Middle frontal gyrus (tissue), 1 donor: ENCODE results near the gene XPR1.
A peak's percentile ranks its signal among the peaks of the same experiment; 100 is the strongest.
"Not testable (repeated sequence)": the region's sequence is repeated elsewhere in the genome, so short reads cannot be mapped to it uniquely, and the experiment has no call there.

Source experiments
- DNase-seq: peaks from one replicate; pipeline ENCODE4 v3.0.0-alpha.2; 2015; ENCODE audit warnings: low spot score; ENCODE audit errors: extremely low spot score

XPR1 gene

DNA sequence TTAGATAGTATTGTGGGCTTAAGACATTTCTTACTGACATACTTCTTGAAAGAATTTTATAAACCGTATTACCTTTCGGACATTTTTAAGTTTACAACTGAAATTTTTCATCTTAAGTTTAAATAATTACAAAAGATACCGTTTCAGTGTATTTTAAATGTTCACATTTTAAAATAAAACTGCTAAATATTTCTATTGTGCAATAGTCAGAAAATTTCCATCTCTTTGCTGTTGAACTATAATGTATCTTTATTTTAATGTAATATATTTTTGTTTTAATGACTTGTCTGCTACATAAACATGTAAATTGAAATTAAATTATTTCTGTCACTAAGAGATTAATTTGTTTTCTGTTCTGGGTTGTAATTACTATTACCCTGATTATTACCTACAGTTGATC, 206.7 kb downstream of the XPR1 start:
- DNase-seq: no peak

DNA sequence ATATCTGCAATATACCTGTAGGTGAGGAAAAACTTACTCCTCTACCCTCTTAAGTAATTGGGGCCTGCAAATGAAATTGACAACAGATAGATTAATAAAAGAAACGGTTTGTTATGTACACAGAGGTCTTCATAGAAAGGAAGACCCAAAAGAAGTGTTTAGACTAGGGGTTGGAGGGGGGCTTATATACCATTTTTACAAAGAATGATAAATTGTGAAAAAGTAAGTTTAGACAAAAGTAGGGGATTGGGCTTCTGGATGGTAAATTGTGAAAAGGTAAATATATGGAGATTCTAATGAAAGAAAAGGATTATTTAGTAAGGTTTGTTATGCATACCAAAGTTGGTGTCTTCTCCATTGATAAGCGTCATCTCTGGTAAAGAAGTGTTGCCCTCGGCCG, 207.7 kb downstream of the XPR1 start:
- DNase-seq: no peak

DNA sequence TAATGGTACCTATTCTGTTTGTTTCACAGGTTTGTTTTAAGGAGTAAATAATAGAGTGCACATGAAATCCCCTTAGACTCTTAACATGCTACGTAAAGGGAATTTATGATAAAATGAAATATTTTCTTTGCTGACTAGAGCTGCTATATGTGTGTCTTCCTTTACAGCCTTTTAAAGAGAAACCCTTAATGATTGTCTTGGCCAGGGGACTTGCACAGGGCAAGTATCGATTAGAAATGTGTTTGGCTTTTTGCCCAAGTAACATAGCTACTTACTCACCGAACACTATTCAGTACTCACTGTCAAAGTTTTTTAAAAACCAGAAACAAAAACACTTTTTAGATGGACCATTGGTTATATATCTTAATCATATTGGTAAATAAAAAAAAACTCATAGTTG, 209.6 kb downstream of the XPR1 start:
- no peak for DNase-seq

DNA sequence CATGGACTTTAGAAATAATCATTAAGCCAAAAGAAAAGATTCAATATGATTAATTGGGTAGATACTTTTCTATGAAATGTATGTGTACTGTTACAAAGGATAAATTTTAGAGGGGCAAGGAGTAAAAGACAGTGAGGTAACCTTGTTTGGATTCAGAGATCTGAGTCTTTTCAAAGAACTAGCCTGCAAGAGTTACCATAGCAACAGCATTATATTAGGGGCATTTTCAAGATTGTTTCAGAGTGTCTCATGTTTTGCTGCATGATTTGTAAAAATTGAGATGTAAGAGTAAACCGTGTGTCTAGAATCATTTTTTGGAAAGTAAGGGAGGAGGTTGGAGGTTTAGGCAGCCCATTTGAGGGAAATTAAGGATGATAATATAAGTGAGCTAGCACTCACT, 210.2 kb downstream of the XPR1 start:
- no peak for DNase-seq

DNA sequence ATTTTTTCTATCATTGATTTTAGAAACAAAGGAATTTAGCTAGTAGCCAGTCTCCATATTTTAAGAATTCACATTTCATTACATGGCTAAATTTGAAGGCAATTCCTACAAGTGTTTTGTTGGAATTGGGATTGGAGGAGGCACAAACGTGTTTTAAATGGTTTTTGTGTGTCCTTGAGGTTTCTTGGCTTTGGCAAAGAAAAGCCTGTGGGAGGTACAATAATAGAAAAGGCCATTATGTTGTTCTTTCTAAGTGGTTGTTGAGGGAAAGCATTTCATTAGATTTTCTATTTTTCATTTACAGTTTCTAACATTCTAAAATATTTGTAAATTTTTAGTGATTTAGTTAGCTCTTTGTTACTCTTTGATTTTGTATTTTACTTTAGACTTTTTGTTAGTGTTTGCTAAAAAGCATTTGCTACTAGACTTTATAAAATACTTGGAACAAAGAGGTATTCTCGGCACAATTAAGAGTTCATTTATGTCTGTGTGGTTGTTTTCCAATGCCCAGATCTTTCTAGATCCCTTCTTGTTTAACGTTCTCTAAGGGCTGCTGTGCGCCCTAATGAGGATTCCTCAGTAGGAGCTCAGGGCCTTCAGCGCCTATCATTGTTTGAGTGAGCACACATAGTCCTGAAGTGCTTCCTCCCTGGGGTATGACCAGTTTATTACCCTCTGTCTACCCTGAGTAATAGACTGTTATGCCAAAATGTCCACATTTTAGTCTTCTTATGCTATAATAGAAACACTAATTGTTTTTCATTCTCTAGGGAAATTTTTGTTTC, 210.9 kb downstream of the XPR1 start:
- no peak for DNase-seq

DNA sequence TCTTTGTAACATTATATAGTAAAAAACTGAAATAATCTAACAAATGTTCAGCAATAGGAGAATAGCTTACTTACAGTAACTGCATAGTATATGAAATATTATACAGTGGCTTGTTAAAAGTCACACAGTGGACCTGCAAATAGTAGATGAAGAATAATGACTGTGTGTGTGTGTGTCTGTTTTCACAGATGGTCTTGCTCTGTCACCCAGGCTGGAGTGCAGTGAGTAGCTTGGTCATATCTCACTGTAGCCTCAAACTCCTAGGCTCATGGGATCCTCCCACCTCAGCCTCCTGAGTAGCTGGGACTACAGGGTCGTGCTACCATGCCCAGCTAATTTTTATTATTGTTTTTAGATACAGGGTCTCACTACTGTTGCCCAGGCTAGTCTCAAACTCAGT, 213.5 kb downstream of the XPR1 start:
- DNase-seq: no peak

DNA sequence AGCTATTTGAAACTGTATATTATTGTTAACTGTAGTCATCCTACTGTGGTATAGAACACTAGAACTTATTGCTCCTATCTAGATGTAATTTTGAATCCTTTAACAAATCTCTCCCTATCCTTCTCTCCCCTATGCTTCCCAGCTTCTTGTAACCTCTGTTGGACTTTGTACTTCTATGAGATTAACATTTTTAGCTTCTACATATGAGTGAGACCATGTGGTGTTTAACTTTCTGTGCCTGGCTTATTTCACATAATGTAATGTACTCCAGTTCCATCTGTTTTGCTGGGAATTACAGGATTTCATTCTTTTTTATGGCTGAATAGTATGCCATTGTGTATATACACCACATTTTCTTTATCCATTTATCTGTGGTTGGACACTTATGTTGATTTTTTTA, 216.4 kb downstream of the XPR1 start:
- DNase-seq: no peak

DNA sequence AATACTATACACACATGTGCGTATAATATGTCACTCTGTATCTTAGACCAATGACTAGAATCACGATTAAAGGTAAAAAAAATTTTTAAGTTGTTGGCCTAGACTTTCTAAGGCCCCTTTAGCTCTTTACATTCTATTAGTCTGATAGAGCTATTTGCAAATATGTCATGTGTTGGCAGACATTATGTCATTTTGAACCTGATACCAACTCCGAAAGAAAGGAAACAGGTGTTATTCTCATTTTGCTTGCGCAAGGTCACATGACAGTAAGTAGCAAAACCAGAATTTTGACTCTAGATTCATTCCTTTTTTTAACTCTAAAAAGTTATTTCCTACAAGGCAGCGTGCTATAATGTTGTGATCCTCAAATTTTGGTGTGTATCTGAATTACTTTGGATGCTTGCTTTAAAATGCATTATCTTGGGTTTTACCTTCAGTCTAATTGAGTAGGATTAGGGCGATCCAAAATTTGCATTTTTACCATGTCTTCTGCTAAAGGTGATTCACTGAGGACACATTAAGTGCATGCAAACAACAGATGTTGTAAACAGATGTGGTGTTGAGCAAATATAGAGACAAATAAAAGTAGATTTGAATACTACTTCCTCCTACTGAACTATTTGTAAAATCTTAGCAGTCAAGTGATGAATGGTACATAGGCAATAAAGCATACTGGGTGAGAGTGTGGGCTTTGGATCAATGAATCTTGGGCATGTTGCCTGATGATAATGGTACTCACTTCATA, 217.4 kb downstream of the XPR1 start:
- DNase-seq: no peak

DNA sequence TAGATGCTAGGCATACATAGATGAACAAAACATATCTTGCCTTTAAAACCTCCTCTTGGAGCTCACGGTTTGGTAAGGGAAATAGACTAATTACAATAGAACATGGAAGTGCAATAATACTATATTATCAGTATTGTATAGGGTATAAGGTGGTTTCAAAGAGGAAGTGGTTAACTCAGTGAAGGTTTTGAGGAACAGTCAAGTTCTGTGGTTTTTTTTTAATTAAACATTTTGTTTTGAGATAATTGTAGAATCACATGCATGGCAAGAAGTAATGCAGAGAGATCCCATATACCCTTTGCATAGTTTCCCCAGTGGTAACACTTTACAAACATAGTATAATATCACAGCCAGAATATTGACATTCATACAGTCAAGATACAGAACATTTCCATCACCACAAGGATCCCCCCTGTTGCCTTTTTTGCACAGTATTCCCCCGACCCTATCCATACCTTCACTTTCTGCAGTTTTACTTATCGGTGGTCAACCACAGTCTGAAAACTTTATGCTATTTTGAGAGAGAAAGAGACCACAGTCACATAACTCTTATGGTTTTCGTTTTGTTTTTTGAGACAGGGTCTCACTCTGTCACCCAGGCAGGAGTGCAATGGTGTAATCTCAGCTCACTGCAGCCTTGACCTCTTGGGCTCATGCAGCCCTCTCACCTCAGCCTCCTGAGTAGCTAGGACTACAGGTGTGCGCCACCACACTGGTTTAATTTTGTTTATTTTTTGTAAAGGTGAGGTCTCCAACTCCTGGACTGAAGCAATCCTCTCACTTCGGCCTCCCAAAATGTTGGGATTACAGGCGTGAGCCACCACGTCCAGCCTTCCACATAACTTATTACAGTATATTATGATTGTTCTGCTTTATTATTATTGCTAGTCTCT, 220.4 kb downstream of the XPR1 start:
- DNase-seq: no peak

DNA sequence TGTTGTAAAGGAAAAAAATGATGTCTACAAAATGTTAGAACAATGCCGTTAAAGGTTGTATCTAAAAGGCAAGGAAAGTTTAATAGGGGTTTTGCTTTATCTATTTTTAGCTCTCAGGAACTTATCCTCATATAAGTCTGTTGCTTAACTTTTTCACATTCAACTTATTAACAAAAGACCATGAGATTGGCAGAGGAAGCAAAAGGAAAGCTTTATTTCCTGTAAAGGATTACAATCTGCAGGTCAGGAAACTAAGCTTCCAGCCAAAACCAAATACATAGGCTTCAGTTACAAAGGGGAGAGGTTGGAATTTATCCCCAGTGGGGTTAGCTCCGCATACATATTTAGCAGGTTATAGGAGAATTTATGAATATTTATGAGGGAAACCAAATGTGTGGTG, 222.2 kb downstream of the XPR1 start:
- DNase-seq: no peak

DNA sequence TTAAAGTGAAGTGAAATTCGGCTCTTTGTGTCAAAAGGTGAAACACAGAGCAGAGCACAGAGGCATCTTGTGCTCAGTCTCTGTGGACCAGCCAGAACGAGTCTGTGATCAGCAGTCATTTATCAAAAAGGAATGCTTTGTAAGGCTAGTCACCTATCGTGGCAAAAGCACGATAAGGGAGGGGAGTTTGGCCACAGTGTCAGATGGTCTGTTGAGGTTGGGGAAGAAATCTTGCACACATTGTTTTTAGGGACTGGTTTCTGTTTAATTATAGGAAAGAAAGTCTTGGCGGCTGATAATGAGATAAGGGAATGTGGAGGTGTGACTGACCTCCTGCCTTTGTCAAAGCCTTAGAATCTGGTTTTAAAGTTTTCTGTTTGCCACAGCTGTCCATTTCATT, 222.6 kb downstream of the XPR1 start:
- no peak for DNase-seq

DNA sequence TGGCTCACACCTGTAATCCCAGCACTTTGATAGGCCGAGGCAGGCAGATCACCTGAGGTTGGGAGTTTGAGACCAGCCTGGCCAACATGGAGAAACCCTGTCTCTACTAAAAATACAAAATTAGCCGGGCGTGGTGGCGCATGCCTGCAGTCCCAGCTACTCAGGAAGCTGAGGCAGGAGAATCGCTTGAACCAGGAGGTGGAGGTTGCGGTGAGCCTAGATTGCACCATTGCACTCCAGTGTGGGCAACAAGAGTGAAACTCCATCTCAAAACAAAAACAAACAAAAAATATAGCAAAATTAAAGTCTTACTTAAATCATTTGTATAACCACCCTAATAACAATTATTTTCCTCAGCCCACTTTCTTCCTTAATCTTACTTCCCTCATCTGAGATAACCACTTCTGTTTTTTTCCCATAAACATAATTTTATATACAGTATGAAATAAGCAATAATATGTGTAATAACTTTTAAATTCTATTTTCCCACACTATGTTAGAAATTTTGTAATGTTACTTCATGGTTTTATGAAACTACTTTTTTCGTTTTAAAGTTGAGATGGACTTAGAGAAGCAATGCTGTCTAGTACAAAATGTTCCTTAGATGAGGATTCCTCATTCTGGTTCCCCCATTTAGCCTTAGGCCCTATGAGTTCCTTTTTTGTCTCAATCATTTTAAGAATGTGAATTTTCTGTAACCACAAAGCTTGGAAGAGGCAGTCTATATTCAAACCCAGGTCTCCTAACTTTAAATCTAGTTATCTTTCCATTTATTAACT, 226.3 kb downstream of the XPR1 start:
- not testable (repeated sequence) for DNase-seq

DNA sequence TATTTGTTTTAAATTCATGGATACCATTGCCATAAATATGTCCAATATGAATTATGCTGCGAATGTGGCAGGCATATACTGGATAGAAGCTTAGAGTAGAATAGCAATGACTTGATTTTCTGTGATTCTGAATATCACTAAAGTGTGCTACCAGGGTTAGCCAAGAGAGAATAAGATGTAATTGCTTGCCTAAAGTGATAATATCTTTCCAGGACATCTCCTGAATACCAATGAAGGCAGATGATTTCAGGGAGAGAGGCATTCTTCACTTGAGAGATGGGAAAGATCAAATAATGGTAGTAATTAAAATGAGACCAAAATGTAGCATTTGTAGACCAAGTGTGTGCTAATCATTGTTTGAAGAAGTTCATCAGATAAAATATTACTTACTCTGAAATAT, 227.5 kb downstream of the XPR1 start:
- no peak for DNase-seq

DNA sequence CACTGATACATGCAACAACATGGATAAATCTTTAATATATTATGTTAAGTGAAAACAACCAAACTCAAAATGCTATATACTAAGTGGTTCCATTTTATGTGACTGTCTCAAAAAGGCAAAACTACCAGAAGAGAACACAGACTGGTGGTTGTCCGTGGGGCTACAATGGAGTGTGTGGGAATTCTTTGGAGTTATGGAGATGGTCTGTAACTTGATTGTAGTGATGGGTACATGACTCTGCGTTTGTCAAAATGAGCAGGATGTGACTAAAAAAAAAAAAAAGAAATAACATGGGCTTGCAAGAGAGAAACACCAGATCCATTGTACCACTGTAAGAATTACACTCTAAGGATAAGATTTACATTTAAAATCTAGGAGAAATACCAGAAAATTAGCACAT, 228.7 kb downstream of the XPR1 start:
- DNase-seq: no peak

DNA sequence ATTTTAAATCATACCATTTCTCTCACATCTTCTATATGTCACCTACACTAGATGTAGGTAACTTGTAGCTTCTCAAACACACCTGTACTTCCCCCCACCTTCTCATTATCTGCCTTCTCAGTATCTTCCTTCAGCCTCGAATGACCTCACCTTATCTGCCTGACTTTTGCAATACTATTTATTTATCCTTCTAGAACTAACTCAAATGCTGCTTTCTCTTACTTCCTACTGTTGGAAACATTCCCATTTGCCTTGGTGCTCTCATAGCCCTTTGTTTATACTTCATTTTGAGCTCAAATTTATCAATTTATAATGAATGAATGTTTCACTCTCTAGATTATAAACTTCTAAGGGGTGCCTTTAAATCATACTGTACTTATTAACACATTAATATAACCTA, 230.5 kb downstream of the XPR1 start:
- no peak for DNase-seq

DNA sequence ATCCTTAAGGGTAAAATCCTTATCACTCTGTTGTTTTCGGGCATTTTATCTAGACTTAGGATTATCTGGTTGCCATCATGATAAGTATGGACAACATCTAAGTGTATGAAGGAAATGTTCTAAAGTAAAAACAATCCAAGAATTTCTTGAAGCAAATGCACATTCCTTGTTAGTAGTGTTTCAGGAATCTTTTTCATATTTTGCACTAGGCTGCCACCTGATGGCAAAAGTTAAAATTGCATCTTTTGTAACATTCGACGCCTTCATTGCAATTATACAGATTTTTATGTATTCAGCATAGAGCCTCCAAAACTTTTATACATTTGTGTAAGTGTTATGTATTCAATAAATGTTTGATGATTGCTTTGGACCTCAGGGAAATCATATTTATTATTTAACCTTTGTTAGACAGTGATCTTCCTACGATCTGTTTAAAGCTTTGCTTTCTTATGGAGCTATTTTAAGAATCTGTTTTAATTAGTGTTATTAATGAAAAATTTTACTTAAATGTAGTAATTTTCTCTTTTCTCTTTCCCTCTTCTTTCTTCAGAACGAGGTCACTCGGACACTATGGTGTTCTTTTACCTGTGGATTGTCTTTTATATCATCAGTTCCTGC, 231.4 kb downstream of the XPR1 start:
- peak; percentile 81 for DNase-seq

DNA sequence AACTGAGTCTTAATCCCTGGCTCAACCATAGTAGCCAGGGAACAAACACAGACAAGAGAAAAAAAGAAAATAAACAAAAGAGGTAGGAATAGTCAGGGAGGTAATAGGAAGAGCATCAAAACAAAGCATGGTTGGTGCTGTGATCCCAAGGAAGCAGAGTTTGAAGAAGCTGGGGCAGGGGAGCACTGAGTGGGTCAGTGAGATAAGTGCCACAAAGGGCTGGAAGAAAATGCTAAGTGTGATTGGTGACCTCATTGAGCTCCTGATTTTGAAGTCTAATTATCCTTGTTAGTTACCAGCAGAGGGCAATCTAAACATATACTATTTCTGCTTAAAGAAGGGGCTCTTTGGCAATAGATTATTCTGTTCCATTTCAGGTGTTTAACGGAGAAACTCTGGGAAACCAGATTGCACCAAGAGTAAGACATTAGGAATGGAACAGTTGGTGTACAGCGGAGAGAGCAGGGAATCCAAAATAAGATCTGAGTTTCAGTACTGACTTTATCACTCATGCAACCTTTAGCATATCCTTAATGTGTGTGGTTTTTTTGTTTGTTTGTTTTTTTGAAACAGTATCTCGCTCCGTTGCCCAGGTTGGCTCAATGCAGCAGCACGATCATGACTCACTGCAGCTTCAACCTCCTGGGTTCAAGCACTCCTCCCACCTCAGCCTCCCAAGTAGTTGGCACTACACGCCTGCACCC, 250.1 kb downstream of the XPR1 start:
- DNase-seq: peak; percentile 17

DNA sequence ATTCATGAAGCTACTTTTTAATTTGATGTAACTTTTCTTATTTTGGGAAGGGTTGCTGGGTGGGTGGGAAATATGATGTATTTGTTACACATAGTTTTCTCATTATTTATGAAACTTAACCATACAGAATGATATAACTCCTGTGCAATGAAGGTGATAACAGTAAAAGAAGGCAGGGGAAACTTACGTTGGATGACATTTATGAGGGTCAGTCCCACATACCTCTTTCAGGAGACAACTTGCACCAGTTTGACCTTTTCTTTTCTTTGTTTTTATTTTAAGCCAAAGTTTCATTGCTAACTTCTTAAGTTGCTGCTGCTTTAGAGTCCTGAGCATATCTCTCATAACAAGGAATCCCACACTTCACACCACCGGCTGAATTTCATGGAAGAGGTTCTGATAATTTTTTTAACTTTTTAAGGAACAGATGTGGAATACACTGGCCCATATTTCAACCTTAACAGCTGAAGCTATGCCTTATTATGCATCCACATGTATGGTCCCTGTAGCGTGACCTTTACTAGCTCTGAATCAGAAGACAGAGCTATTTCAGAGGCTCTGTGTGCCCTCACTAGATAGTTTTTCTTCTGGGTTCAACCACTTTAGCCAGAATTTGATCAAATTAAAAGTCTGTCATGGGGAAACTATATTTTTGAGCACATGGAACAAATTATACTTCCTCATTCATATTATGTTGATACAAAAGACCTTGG, 252.9 kb downstream of the XPR1 start:
- no peak for DNase-seq

DNA sequence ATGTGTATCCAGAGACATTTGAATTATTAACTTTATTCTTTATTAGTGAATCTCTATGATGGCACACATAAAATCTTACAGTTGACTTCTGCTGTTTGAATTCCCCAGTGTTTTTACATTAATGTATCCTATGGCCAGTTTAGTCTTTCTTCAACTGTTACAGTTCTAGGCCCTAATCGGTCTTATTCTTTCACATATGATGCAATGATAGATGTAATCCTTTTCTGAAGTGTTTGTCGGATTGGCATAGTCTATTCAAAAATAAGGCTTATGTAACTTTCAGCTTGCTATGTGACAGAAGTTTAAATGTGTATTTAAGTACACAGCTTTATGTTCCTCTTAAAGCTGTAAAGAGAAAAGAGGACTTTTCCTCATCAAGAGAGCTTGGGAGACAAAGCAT, 254.5 kb downstream of the XPR1 start:
- no peak for DNase-seq

DNA sequence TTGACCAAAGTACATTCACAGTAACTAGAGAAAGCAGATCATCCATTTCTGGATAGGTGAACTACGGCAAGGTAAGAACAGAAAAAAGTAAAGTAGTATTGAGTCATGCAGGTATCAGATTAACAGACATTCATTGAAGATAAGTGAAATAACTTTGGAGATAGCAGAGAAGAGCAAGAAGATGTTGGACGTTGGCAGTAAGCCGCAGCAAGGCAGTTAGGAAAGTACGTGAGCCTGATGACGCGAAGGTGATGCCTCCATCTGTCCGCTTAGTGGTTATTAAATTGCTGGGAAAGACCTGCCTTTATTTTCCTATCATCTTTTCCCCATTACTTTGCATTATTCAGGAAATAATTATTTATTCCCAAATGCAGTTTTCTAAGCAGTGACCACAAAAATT, 256.0 kb downstream of the XPR1 start:
- DNase-seq: no peak
